Measurements from ENCODE around the gene BBOX1.
"Not testable (repeated sequence)": the region's sequence is repeated elsewhere in the genome, so short reads cannot be mapped to it uniquely, and the experiment has no call there.

DNA sequence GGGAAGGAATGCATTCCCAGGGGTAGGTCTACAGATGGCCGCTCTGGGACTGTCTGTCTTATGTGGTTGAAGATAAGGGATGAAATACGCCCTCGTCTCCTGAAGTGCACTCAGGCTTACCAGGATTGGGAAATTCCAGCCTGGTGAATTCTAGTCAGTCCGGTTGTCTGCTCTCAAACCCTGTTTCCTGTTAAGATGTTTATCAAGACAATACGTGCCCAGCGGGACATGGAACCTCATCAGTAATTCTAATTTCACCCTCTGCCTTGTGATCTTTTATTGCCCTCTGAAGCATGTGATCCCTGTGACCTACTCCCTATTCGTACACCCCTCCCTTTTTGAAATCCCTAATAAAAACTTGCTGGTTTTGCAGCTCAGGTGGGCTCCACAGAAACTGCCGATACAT lies 95.3 kb downstream of the BBOX1 start:
- TF ChIP-seq, protein P1, sequence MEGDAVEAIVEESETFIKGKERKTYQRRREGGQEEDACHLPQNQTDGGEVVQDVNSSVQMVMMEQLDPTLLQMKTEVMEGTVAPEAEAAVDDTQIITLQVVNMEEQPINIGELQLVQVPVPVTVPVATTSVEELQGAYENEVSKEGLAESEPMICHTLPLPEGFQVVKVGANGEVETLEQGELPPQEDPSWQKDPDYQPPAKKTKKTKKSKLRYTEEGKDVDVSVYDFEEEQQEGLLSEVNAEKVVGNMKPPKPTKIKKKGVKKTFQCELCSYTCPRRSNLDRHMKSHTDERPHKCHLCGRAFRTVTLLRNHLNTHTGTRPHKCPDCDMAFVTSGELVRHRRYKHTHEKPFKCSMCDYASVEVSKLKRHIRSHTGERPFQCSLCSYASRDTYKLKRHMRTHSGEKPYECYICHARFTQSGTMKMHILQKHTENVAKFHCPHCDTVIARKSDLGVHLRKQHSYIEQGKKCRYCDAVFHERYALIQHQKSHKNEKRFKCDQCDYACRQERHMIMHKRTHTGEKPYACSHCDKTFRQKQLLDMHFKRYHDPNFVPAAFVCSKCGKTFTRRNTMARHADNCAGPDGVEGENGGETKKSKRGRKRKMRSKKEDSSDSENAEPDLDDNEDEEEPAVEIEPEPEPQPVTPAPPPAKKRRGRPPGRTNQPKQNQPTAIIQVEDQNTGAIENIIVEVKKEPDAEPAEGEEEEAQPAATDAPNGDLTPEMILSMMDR (IDR thresholded peaks at IDR 0.05) = not testable (repeated sequence)
- TF ChIP-seq POLR2A (IDR thresholded peaks at IDR 0.05) = not testable (repeated sequence)

All from thyroid gland (tissue), 4 donors.